ENCODE measurements around the gene ZNF827.

GRCh38 chr4:145829629-145830395 is 108.8 kb downstream of the ZNF827 start:
- no peak for TF ChIP-seq CTCF (conservative IDR thresholded peaks at IDR 0.05; ENCODE audit: low read depth, low read length)
- TF ChIP-seq EZH2phosphoT487 (IDR thresholded peaks at IDR 0.05; ENCODE audit: borderline replicate concordance, low read length) = no peak
- TF ChIP-seq EZH2 (IDR thresholded peaks at IDR 0.05; ENCODE audit: low read length, unreplicated experiment) = no peak

Data from PC-3 (cell line).